NCI-H345 treated with DMSO at 0.1 percent for 48 hours (cell line): ENCODE data around the gene DYNC1LI1.
"Not testable (repeated sequence)": the region's sequence is repeated elsewhere in the genome, so short reads cannot be mapped to it uniquely, and the experiment has no call there.

Experiments
- DNase-seq: peaks from one replicate; lab custom pipeline; 2025; ENCODE audit not compliant: unreplicated experiment; lab: John Stamatoyannopoulos, UW

The DYNC1LI1 gene

GRCh38 chr3:32584660-32585059 lies 14.0 kb upstream of the DYNC1LI1 start:
- no peak for DNase-seq

- DNase-seq = no peak
These were observed 13.1 kb upstream of the DYNC1LI1 start for GRCh38 chr3:32583708-32584107.

- not testable (repeated sequence) for DNase-seq
These were observed 8.0 kb upstream of the DYNC1LI1 start for GRCh38 chr3:32578669-32579068.

- no peak for DNase-seq
These were observed 7.2 kb upstream of the DYNC1LI1 start for GRCh38 chr3:32577581-32578556.

GRCh38 chr3:32577174-32577573 lies 6.5 kb upstream of the DYNC1LI1 start:
- no peak for DNase-seq

- no peak for DNase-seq
These were observed 4.9 kb upstream of the DYNC1LI1 start for GRCh38 chr3:32575451-32576113.

GRCh38 chr3:32571192-32571485 lies 481 bp upstream of the DYNC1LI1 start:
- DNase-seq = no peak

GRCh38 chr3:32569540-32570420 lies 878 bp downstream of the DYNC1LI1 start:
- DNase-seq = no peak

- no peak for DNase-seq
These were observed 1.7 kb downstream of the DYNC1LI1 start for GRCh38 chr3:32568953-32569352.

GRCh38 chr3:32564195-32564594 lies 6.5 kb downstream of the DYNC1LI1 start:
- DNase-seq = no peak

GRCh38 chr3:32562640-32563039 lies 8.0 kb downstream of the DYNC1LI1 start:
- DNase-seq = no peak

GRCh38 chr3:32557640-32558352 lies 12.9 kb downstream of the DYNC1LI1 start:
- peak; percentile 3 for DNase-seq

GRCh38 chr3:32556332-32556731 lies 14.3 kb downstream of the DYNC1LI1 start:
- DNase-seq = no peak

- DNase-seq = no peak
These were observed 16.7 kb downstream of the DYNC1LI1 start for GRCh38 chr3:32553973-32554372.

GRCh38 chr3:32553459-32553858 lies 17.2 kb downstream of the DYNC1LI1 start:
- no peak for DNase-seq

- no peak for DNase-seq
These were observed 18.6 kb downstream of the DYNC1LI1 start for GRCh38 chr3:32552013-32552412.

GRCh38 chr3:32551496-32551895 lies 19.2 kb downstream of the DYNC1LI1 start:
- DNase-seq = no peak

GRCh38 chr3:32551087-32551486 lies 19.6 kb downstream of the DYNC1LI1 start:
- DNase-seq = no peak

- DNase-seq = no peak
These were observed 25.4 kb downstream of the DYNC1LI1 start for GRCh38 chr3:32545305-32545704.

GRCh38 chr3:32544894-32545293 lies 25.8 kb downstream of the DYNC1LI1 start:
- no peak for DNase-seq

- no peak for DNase-seq
These were observed 27.9 kb downstream of the DYNC1LI1 start for GRCh38 chr3:32542807-32543206.
